Measurements from ENCODE around the gene MAP3K20.
A peak's percentile ranks its signal among the peaks of the same experiment; 100 is the strongest.
"Not testable (repeated sequence)": the region's sequence is repeated elsewhere in the genome, so short reads cannot be mapped to it uniquely, and the experiment has no call there.

MAP3K20 gene

GRCh38 chr2:173281898-173282297 is 206.3 kb downstream of the MAP3K20 start:
- DNase-seq (ENCODE audit: low spot score): not testable (repeated sequence)

GRCh38 chr2:173282795-173283545 is 207.3 kb downstream of the MAP3K20 start:
- DNase-seq (ENCODE audit: low spot score): no peak

GRCh38 chr2:173286153-173286809 is 210.6 kb downstream of the MAP3K20 start:
- peak; percentile 11 for DNase-seq (ENCODE audit: low spot score)

- DNase-seq (ENCODE audit: low spot score): no peak
Observed at GRCh38 chr2:173287594-173287993, 211.9 kb downstream of the MAP3K20 start.

GRCh38 chr2:173288561-173288960 is 212.9 kb downstream of the MAP3K20 start:
- peak; percentile 48 for DNase-seq (ENCODE audit: low spot score)

GRCh38 chr2:173290046-173290445 is 214.4 kb downstream of the MAP3K20 start:
- DNase-seq (ENCODE audit: low spot score): no peak

- no peak for DNase-seq (ENCODE audit: low spot score)
Observed at GRCh38 chr2:173290518-173290917, 214.9 kb downstream of the MAP3K20 start.

- DNase-seq (ENCODE audit: low spot score): no peak
Observed at GRCh38 chr2:173291412-173291811, 215.8 kb downstream of the MAP3K20 start.

- no peak for DNase-seq (ENCODE audit: low spot score)
Observed at GRCh38 chr2:173296235-173296634, 220.6 kb downstream of the MAP3K20 start.

- no peak for DNase-seq (ENCODE audit: low spot score)
Observed at GRCh38 chr2:173298536-173299097, 223.0 kb downstream of the MAP3K20 start.

- DNase-seq (ENCODE audit: low spot score): no peak
Observed at GRCh38 chr2:173299764-173300163, 224.1 kb downstream of the MAP3K20 start.

- DNase-seq (ENCODE audit: low spot score): no peak
Observed at GRCh38 chr2:173300458-173300857, 224.8 kb downstream of the MAP3K20 start.

- DNase-seq (ENCODE audit: low spot score): not testable (repeated sequence)
Observed at GRCh38 chr2:173301549-173301948, 225.9 kb downstream of the MAP3K20 start.

- DNase-seq (ENCODE audit: low spot score): no peak
Observed at GRCh38 chr2:173305303-173305702, 229.7 kb downstream of the MAP3K20 start.

- DNase-seq (ENCODE audit: low spot score): no peak
Observed at GRCh38 chr2:173307293-173307692, 231.6 kb downstream of the MAP3K20 start.

GRCh38 chr2:173309370-173309769 is 233.7 kb downstream of the MAP3K20 start:
- DNase-seq (ENCODE audit: low spot score): not testable (repeated sequence)

GRCh38 chr2:173311844-173312606 is 236.4 kb downstream of the MAP3K20 start:
- DNase-seq (ENCODE audit: low spot score): no peak

All from hepatic stellate cell (primary cell).